Epithelial cell of proximal tubule (primary cell): ENCODE measurements around the gene CDC25A. TPM values are rescaled to one million over a fixed set of nuclear protein-coding genes. Genes with fewer than 3 reads are reported as not detected.

Experiments
- DNase-seq: peaks from one replicate; pipeline ENCODE4 v3.0.0-alpha.2; 2011; ENCODE audit warnings: low read depth
- H3K4me3 ChIP-seq: 2 replicates; pipeline ENCODE4 v1.5.1; 2011; ENCODE audit warnings: low read depth, mild to moderate bottlenecking, low read length
- total RNA-seq: library from RNA; depleted of rRNA; stranded (reverse); fragments of >200 nt; gene quantifications from 2 replicates; pipeline ENCODE4 v1.2.3, GENCODE V29; 2015
- TF ChIP-seq, protein P1 (sequence below): conservative IDR thresholded peaks from 2 replicates; pipeline ENCODE4 v1.5.1; 2012; ENCODE audit warnings: low read depth, mild to moderate bottlenecking, low read length

CDC25A gene
- total RNA-seq, 1 donor from 2014 or later = 30.8 TPM

GRCh38 chr3:48110463-48110862 is 77.8 kb downstream of the CDC25A start:
- H3K4me3 ChIP-seq = no peak overlapping the region
- DNase-seq = no peak
- TF ChIP-seq, protein P1, sequence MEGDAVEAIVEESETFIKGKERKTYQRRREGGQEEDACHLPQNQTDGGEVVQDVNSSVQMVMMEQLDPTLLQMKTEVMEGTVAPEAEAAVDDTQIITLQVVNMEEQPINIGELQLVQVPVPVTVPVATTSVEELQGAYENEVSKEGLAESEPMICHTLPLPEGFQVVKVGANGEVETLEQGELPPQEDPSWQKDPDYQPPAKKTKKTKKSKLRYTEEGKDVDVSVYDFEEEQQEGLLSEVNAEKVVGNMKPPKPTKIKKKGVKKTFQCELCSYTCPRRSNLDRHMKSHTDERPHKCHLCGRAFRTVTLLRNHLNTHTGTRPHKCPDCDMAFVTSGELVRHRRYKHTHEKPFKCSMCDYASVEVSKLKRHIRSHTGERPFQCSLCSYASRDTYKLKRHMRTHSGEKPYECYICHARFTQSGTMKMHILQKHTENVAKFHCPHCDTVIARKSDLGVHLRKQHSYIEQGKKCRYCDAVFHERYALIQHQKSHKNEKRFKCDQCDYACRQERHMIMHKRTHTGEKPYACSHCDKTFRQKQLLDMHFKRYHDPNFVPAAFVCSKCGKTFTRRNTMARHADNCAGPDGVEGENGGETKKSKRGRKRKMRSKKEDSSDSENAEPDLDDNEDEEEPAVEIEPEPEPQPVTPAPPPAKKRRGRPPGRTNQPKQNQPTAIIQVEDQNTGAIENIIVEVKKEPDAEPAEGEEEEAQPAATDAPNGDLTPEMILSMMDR = no peak

DNA sequence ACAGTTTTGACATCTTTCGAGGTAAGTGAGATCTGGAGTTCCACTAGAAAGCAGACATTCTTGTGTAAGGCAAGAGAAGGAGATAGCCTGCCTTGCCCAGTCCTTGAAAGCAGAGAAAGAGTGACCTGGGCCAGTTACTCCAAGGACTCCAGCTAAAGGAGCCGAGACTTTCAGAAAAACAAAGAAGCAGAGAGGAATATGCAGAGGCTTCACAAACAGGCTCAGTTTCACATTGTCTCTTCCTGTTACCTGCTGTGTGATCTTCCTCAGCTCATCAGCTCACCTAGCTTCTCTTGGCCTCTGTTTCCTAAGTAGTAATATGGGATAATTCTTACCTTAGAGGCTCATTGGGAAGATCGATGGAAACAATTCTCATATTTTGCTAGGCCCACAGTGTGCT is 81.0 kb downstream of the CDC25A start:
- no peak overlapping the region for H3K4me3 ChIP-seq
- TF ChIP-seq, protein P1 = no peak
- no peak for DNase-seq

Other genes with a start within 250 kb of the CDC25A start
- gene MAP4, start 172.0 kb downstream of the CDC25A start, total RNA-seq = 111 and 120 TPM in 2 replicates
- not detected in 2 replicates for gene CAMP, start 35.1 kb upstream of the CDC25A start, total RNA-seq
- gene ZNF589, start 52.7 kb upstream of the CDC25A start, total RNA-seq = 3.8 and 4.6 TPM in 2 replicates
- gene NME6, start 113.0 kb upstream of the CDC25A start, total RNA-seq = 45.5 and 50.0 TPM in 2 replicates
- not detected in 2 replicates for gene SPINK8, start 145.2 kb upstream of the CDC25A start, total RNA-seq
- 0.23 TPM in 1 of 2 replicates, not detected in the other for gene FBXW12, start 183.8 kb upstream of the CDC25A start, total RNA-seq
- 75.7 and 106 TPM in 2 replicates for gene PLXNB1, start 241.7 kb upstream of the CDC25A start, total RNA-seq